HCT116 (cell line): ENCODE data around the gene SP3. TPM values are rescaled to one million over a fixed set of nuclear protein-coding genes. Genes with fewer than 3 reads are reported as not detected.

Source experiments
- ATAC-seq: fragments of 200-7000 bp; cut with Tn5 transposase; 2 replicates; pipeline ENCODE4 v1.9.1; 2020; ENCODE audit warnings: mild to moderate bottlenecking, moderate library complexity
- BruUV-seq: library from RNA; stranded (reverse); fragments of 400-500 nt; replicated peaks from 2 replicates; lab custom pipeline; 2021; lab: Mats Ljungman, UMichigan
- CTCF ChIA-PET: fragments of 300-600 bp; sonication (Branson Sonifier 250); formaldehyde crosslinking; loops from one replicate; lab custom pipeline; 2021; ENCODE audit warnings: antibody characterized with exemption; lab: Charles Lee
- POLR2A ChIA-PET: fragments of 300-600, 350-600 bp; sonication (Branson Sonifier 250); formaldehyde crosslinking; loops from one replicate; lab custom pipeline; 2021; ENCODE audit warnings: antibody characterized with exemption; lab: Charles Lee
- RAD21 ChIA-PET, 2 experiments: fragments of 300-600 bp; sonication (Branson Sonifier 250); formaldehyde crosslinking; loops; one replicate each; lab custom pipeline; 2023; ENCODE audit warnings: low total read pairs in 2 of 2; ENCODE audit not compliant: uncharacterized antibody in 2 of 2, unreplicated experiment in 2 of 2, low non-redundant PET in 1 of 2; lab: Charles Lee
- DNase-seq: peaks from one replicate; pipeline ENCODE4 v3.0.0-alpha.2; 2010; ENCODE audit warnings: low read depth, low spot score
- H2AFZ ChIP-seq: fragments of 200-600 bp; shearing (Covaris generic), sonication (generic); 2 replicates; pipeline ENCODE4 v1.6.1; 2017; ENCODE audit warnings: low read depth, mixed run types, mixed read lengths, antibody characterized with exemption, low read length; ENCODE audit not compliant: poor library complexity, severe bottlenecking
- H3K27ac ChIP-seq: 2 replicates; pipeline ENCODE4 v1.5.1; 2012; ENCODE audit warnings: low read depth, low read length
- H3K27me3 ChIP-seq: fragments of 200-600 bp; sonication (generic); 2 replicates; pipeline ENCODE4 v1.6.1; 2016; ENCODE audit warnings: mixed run types, low read length, mixed read lengths; ENCODE audit not compliant: insufficient read depth
- H3K36me3 ChIP-seq, 2 experiments: fragments of 200-500 bp in 1 of 2; fragments of 200-600 bp in 1 of 2; sonication (Bioruptor generic) in 1 of 2; sonication (generic) in 1 of 2; 2 replicates each; pipeline versions ENCODE4 v1.5.1 to v1.6.1; 2014 to 2016; ENCODE audit warnings: low read length in 2 of 2, inconsistent platforms in 1 of 2, mixed read lengths in 1 of 2, mixed run types in 1 of 2; ENCODE audit not compliant: insufficient read depth in 2 of 2, control insufficient read depth in 1 of 2
- H3K4me1 ChIP-seq, 2 experiments: fragments of 200-600 bp in 1 of 2; sonication (generic) in 1 of 2; 2 replicates each; pipeline versions ENCODE4 v1.5.1 to v1.6.1; 2012 to 2017; ENCODE audit warnings: low read length in 2 of 2, inconsistent platforms in 1 of 2, mild to moderate bottlenecking in 1 of 2, mixed read lengths in 1 of 2, mixed run types in 1 of 2, moderate library complexity in 1 of 2; ENCODE audit not compliant: insufficient read depth in 2 of 2, control insufficient read depth in 1 of 2
- H3K4me2 ChIP-seq: fragments of 200-600 bp; sonication (generic); 2 replicates; pipeline ENCODE4 v1.6.1; 2017; ENCODE audit warnings: mixed run types, low read length, mixed read lengths
- H3K4me3 ChIP-seq, 2 experiments: fragments of 200-600 bp in 1 of 2; sonication (generic) in 1 of 2; replicated peaks in 1 of 2; 2 replicates each; pipeline ENCODE4 v1.5.1; 2011 to 2016; ENCODE audit warnings: low read length in 2 of 2, control low read depth in 1 of 2, low read depth in 1 of 2, mild to moderate bottlenecking in 1 of 2, mixed read lengths in 1 of 2, mixed run types in 1 of 2
- H3K79me2 ChIP-seq: fragments of 200-600 bp; sonication (generic); 2 replicates; pipeline ENCODE4 v1.6.1; 2017; ENCODE audit warnings: mild to moderate bottlenecking, mixed run types, low read length, moderate library complexity, mixed read lengths; ENCODE audit not compliant: insufficient read depth
- H3K9ac ChIP-seq: fragments of 200-600 bp; sonication (generic); 2 replicates; pipeline ENCODE4 v1.6.1; 2016; ENCODE audit warnings: low read length, mixed read lengths
- H3K9me2 ChIP-seq: fragments of 200-600 bp; sonication (generic), shearing (Covaris generic); 2 replicates; pipeline ENCODE4 v1.6.1; 2017; ENCODE audit warnings: mixed run types, mild to moderate bottlenecking, moderate library complexity; ENCODE audit not compliant: insufficient read depth
- H3K9me3 ChIP-seq, 2 experiments: fragments of 200-500 bp in 1 of 2; fragments of 200-600 bp in 1 of 2; sonication (Bioruptor generic) in 1 of 2; sonication (generic) in 1 of 2; 2 replicates each; pipeline ENCODE4 v1.6.1; 2014 to 2017; ENCODE audit warnings: low read length in 2 of 2, mixed read lengths in 2 of 2, inconsistent platforms in 1 of 2, low read depth in 1 of 2, mild to moderate bottlenecking in 1 of 2, mixed run types in 1 of 2, moderate library complexity in 1 of 2; ENCODE audit not compliant: control insufficient read depth in 1 of 2, insufficient read depth in 1 of 2
- H4K20me1 ChIP-seq: fragments of 200-600 bp; sonication (generic), shearing (Covaris generic); 2 replicates; pipeline ENCODE4 v1.6.1; 2017; ENCODE audit warnings: mixed run types, mild to moderate bottlenecking, moderate library complexity; ENCODE audit not compliant: insufficient read depth
- CBX3 ChIP-seq: IDR thresholded peaks from 2 replicates; pipeline ENCODE4 v1.6.1; 2012; ENCODE audit warnings: low read depth
- EGR1 ChIP-seq: IDR thresholded peaks from 2 replicates; pipeline ENCODE4 v1.6.1; 2012; ENCODE audit warnings: low read depth
- ELF1 ChIP-seq: IDR thresholded peaks from 2 replicates; pipeline ENCODE4 v1.6.1; 2012; ENCODE audit warnings: low read depth, borderline replicate concordance
- EZH2 ChIP-seq: fragments of 200-600 bp; sonication (generic); IDR thresholded peaks from 2 replicates; pipeline ENCODE4 v1.6.1; 2017; ENCODE audit warnings: antibody characterized with exemption, mixed run types
- EZH2phosphoT487 ChIP-seq: fragments of 200-600 bp; IDR thresholded peaks from 2 replicates; pipeline ENCODE4 v1.6.1; 2018; ENCODE audit warnings: antibody characterized with exemption, borderline replicate concordance
- FOSL1 ChIP-seq: IDR thresholded peaks from 2 replicates; pipeline ENCODE4 v1.6.1; 2012; ENCODE audit warnings: low read depth
- JUND ChIP-seq: IDR thresholded peaks from 2 replicates; pipeline ENCODE4 v1.6.1; 2012
- POLR2A ChIP-seq: IDR thresholded peaks from 2 replicates; pipeline ENCODE4 v1.7.0; 2011; ENCODE audit warnings: borderline replicate concordance; ENCODE audit not compliant: insufficient read depth, insufficient read length; ENCODE audit errors: extremely low read depth
- POLR2AphosphoS5 ChIP-seq: IDR thresholded peaks from 2 replicates; pipeline ENCODE4 v1.6.1; 2011; ENCODE audit warnings: mild to moderate bottlenecking, low read depth, low read length, moderate library complexity
- RAD21 ChIP-seq: IDR thresholded peaks from 2 replicates; pipeline ENCODE4 v1.6.1; 2012; ENCODE audit warnings: low read depth, mild to moderate bottlenecking
- SIN3A ChIP-seq: IDR thresholded peaks from 2 replicates; pipeline ENCODE4 v1.6.1; 2012; ENCODE audit warnings: low read depth
- SP1 ChIP-seq: IDR thresholded peaks from 2 replicates; pipeline ENCODE4 v1.6.1; 2012; ENCODE audit warnings: low read depth
- SRF ChIP-seq: IDR thresholded peaks from 2 replicates; pipeline ENCODE4 v1.6.1; 2012; ENCODE audit warnings: low read depth
- YY1 ChIP-seq: IDR thresholded peaks from 2 replicates; pipeline ENCODE4 v1.6.1; 2011; ENCODE audit warnings: low read length, low read depth, moderate library complexity, mild to moderate bottlenecking; ENCODE audit not compliant: insufficient replicate concordance; ENCODE audit errors: extremely low read depth
- ZFX ChIP-seq: fragments of 450-650 bp; IDR thresholded peaks from 2 replicates; pipeline ENCODE4 v1.6.1; 2017
- ZNF274 ChIP-seq: fragments of 200-500 bp; sonication (Bioruptor generic); IDR thresholded peaks from 2 replicates; pipeline ENCODE4 v1.6.1; 2014; ENCODE audit warnings: mild to moderate bottlenecking, low read depth, low read length, inconsistent platforms
- intact Hi-C: fragments of 100-400 bp; cut with micrococcal nuclease; formaldehyde crosslinking; loops from 2 replicates; pipeline ENCODE4 v1.10.0; 2022
- total RNA-seq: library from RNA; stranded (reverse); gene quantifications from one replicate; pipeline ENCODE4 v1.2.1, GENCODE V29; 2021; ENCODE audit not compliant: unreplicated experiment
- TF ChIP-seq, protein P1 (sequence below), 3 experiments: fragments of 200-600 bp in 1 of 3; sonication (generic) in 1 of 3; IDR thresholded peaks in 2 of 3; conservative IDR thresholded peaks in 1 of 3; 2 replicates each; pipeline ENCODE4 v1.5.1; 2012 to 2017; ENCODE audit warnings: low read depth in 2 of 3, low read length in 2 of 3, antibody characterized with exemption in 1 of 3, borderline replicate concordance in 1 of 3, control low read depth in 1 of 3, mild to moderate bottlenecking in 1 of 3, mixed read lengths in 1 of 3, mixed run types in 1 of 3, moderate library complexity in 1 of 3; ENCODE audit not compliant: insufficient read depth in 1 of 3
- TF ChIP-seq, protein P2 (sequence below): IDR thresholded peaks from 2 replicates; pipeline ENCODE4 v1.6.1; 2011; ENCODE audit warnings: mild to moderate bottlenecking, low read length, moderate library complexity; ENCODE audit not compliant: insufficient replicate concordance; ENCODE audit errors: extremely low read depth
- TF ChIP-seq, protein P3 (sequence below): IDR thresholded peaks from 2 replicates; pipeline ENCODE4 v1.6.1; 2012

Gene SP3
- total RNA-seq, 1 experiment from 2014 or later, result 98.0 TPM

DNA sequence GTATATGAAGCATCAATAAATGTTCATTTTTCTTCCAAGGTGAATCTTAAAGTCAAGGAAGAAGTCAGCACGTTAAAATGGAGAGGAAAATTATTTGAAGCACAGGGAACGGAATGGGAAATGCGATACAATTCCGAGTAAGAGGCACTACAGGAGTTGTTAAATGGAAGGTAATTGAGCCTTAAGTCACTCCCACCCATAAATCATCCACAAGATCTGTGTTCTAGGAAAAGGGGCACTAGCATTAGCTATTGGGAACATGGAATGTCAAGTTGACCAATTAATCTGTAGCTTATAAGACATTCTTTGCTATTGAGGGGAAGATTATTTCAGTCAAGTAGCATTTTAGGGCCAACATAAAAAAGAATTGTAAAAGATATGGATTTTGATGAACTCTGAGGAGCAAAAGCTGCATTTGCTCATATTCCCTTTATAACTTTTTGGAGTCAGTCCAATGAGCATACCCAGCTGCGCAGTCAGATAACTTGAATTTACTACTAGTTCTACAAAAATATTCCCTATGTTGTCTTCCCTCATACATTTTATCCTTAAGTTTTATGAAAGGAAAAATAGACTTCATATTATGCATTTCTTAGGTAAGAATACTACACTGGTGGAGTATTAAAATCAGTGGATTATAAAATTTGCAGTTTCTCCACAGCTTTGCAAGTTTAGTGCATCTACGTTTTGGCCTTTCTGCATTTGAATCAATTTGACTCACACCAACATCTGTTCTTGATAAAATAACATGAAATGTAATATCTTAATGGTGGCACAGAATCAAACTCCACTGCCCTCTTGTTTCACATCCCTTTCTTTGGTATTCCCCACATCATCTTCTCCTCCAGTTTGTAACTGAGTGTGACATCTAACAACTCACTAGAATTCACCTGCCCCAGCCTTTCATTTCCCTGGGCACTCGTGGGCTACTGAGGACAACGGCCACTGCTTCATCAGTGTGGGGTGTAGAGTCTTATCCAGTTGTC, 95.6 kb downstream of the SP3 start:
- no peak overlapping the region for H3K4me3 ChIP-seq
- no peaks in the 10 kb centered on the region for H4K20me1 ChIP-seq
- H2AFZ ChIP-seq, result no peak overlapping the region
- intact Hi-C loops, result no loop called here
- DNase-seq, result no peak
- H3K27me3 ChIP-seq, result no peaks in the 10 kb centered on the region; the same call in 1 of the 2 replicates
- H3K27ac ChIP-seq, result no peak overlapping the region
- H3K9ac ChIP-seq, result no peak overlapping the region
- no peaks in the 10 kb centered on the region for H3K9me3 ChIP-seq
- no peaks in the 10 kb centered on the region for H3K36me3 ChIP-seq
- no peak for ATAC-seq
- no TSS peak for BruUV-seq
- no peaks in the 10 kb centered on the region for H3K79me2 ChIP-seq
- H3K9me2 ChIP-seq, result no peaks in the 10 kb centered on the region
- ChIA-PET CTCF (no interaction called here), POLR2A (no interaction called here), RAD21 (no interaction called here)
- H3K4me2 ChIP-seq, result no peak overlapping the region
- H3K4me1 ChIP-seq, result peaks cover 6 to 10% of the 10 kb centered on the region in 2 experiments; a peak in 2 of 4 replicates
- TF ChIP-seq SIN3A (no peak), EZH2 (no peak), ZFX (no peak), JUND (no peak), RAD21 (no peak), YY1 (no peak), FOSL1 (no peak), CBX3 (no peak), POLR2A (no peak), ZNF274 (no peak), POLR2AphosphoS5 (no peak), SRF (no peak), EGR1 (no peak), SP1 (no peak), EZH2phosphoT487 (no peak), ELF1 (no peak)
- TF ChIP-seq, protein P1, sequence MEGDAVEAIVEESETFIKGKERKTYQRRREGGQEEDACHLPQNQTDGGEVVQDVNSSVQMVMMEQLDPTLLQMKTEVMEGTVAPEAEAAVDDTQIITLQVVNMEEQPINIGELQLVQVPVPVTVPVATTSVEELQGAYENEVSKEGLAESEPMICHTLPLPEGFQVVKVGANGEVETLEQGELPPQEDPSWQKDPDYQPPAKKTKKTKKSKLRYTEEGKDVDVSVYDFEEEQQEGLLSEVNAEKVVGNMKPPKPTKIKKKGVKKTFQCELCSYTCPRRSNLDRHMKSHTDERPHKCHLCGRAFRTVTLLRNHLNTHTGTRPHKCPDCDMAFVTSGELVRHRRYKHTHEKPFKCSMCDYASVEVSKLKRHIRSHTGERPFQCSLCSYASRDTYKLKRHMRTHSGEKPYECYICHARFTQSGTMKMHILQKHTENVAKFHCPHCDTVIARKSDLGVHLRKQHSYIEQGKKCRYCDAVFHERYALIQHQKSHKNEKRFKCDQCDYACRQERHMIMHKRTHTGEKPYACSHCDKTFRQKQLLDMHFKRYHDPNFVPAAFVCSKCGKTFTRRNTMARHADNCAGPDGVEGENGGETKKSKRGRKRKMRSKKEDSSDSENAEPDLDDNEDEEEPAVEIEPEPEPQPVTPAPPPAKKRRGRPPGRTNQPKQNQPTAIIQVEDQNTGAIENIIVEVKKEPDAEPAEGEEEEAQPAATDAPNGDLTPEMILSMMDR (IDR thresholded peaks at IDR 0.05 in 2 of 3, conservative IDR thresholded peaks at IDR 0.05 in 1 of 3; ENCODE audit: borderline replicate concordance in 1 of 3, insufficient read depth in 1 of 3, low read depth in 2 of 3, low read length in 2 of 3), result no peak
- TF ChIP-seq, protein P2, sequence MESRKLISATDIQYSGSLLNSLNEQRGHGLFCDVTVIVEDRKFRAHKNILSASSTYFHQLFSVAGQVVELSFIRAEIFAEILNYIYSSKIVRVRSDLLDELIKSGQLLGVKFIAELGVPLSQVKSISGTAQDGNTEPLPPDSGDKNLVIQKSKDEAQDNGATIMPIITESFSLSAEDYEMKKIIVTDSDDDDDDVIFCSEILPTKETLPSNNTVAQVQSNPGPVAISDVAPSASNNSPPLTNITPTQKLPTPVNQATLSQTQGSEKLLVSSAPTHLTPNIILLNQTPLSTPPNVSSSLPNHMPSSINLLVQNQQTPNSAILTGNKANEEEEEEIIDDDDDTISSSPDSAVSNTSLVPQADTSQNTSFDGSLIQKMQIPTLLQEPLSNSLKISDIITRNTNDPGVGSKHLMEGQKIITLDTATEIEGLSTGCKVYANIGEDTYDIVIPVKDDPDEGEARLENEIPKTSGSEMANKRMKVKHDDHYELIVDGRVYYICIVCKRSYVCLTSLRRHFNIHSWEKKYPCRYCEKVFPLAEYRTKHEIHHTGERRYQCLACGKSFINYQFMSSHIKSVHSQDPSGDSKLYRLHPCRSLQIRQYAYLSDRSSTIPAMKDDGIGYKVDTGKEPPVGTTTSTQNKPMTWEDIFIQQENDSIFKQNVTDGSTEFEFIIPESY, result no peak
- TF ChIP-seq, protein P3, sequence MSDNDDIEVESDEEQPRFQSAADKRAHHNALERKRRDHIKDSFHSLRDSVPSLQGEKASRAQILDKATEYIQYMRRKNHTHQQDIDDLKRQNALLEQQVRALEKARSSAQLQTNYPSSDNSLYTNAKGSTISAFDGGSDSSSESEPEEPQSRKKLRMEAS, result no peak
